ENCODE results near the gene ZMIZ2.
"Not testable (repeated sequence)": the region's sequence is repeated elsewhere in the genome, so short reads cannot be mapped to it uniquely, and the experiment has no call there.

The ZMIZ2 gene, protein sequence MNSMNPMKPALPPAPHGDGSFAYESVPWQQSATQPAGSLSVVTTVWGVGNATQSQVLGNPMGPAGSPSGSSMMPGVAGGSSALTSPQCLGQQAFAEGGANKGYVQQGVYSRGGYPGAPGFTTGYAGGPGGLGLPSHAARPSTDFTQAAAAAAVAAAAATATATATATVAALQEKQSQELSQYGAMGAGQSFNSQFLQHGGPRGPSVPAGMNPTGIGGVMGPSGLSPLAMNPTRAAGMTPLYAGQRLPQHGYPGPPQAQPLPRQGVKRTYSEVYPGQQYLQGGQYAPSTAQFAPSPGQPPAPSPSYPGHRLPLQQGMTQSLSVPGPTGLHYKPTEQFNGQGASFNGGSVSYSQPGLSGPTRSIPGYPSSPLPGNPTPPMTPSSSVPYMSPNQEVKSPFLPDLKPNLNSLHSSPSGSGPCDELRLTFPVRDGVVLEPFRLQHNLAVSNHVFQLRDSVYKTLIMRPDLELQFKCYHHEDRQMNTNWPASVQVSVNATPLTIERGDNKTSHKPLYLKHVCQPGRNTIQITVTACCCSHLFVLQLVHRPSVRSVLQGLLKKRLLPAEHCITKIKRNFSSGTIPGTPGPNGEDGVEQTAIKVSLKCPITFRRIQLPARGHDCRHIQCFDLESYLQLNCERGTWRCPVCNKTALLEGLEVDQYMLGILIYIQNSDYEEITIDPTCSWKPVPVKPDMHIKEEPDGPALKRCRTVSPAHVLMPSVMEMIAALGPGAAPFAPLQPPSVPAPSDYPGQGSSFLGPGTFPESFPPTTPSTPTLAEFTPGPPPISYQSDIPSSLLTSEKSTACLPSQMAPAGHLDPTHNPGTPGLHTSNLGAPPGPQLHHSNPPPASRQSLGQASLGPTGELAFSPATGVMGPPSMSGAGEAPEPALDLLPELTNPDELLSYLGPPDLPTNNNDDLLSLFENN

GRCh38 chr7:44748045-44748947 is at the start of gene ZMIZ2:
Gene ZMIZ2, plus strand, starts transcription at chr7:44748847. Its CDS starts 7,403 bp downstream, at chr7:44756250.
- DNase-seq: peak; percentile 87

DNA sequence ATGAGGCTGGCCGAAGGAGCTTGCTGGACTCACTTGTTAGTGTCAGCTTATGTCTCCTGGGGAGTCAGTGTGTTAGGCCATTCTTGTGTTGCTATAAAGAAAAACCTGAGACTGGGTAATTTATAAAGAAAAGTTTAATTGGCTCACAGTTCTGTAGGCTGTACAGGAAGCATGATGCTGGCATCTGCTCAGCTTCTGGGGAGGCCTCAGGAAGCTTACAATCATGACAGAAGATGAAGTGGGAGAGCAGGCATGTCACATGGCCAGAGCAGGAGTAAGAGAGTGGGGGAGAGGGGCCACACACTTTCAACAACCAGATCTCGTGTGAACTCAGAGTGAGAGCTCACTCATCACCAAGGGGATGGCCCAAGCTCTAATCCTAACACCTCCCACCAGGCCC is 49.0 kb upstream of the ZMIZ2 start:
- DNase-seq: not testable (repeated sequence)

- DNase-seq: no peak
Observed at GRCh38 chr7:44700322-44700721, 48.3 kb upstream of the ZMIZ2 start.

DNA sequence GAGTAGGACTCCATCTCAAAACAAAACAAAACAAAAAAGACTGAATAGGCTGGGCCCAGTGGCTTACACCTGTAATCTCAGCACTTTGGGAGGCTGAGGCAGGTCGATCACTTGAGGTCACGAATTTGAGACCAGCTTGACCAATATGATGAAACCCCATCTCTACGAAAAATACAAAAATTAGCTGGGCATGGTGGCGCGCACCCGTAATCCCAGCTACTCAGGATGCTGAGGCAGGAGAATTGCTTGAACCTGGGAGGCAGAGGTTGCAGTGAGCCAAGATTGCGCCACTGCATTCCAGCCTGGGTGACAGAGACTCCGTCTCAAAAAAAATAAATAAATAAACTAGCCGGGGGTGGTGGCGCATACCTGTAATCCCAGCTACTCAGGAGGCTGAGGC is 45.3 kb upstream of the ZMIZ2 start:
- DNase-seq: not testable (repeated sequence)

DNA sequence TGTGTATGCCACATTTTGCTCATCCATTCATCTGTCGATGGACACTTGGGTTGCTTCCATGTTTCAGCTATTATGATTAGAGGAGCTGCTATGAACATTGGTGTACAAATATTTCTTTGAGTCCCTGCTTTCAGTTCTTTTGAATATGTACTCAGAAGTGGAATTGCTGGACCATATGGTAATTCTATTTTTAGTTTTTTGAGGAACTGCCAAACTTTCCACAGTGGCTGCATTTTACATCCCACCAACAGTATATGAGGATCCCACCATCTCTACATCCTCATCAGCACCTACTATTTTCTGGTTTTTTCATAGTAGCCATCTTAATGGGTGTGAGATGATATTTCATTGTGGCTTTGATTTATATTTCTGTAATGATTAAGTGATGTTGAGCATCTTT is 44.7 kb upstream of the ZMIZ2 start:
- no peak for DNase-seq

DNA sequence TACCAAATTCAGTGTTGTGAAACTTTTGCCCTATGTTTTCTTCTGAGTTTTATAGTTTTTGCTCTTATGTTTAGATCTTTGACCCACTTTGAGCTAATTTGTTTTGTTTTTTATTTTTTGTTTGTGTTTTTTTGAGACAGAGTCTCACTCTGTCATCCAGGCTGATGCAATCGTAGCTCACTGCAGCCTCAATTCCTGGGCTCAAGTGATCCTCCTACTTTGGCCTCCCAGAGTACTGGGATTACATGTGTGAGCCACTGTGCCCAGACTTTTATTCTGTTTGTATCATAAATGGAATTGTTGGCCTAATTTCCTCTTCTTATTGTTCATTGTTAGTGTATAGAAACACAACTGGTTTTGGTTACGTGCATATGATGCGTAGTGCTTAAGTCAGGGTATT is 43.2 kb upstream of the ZMIZ2 start:
- no peak for DNase-seq

DNA sequence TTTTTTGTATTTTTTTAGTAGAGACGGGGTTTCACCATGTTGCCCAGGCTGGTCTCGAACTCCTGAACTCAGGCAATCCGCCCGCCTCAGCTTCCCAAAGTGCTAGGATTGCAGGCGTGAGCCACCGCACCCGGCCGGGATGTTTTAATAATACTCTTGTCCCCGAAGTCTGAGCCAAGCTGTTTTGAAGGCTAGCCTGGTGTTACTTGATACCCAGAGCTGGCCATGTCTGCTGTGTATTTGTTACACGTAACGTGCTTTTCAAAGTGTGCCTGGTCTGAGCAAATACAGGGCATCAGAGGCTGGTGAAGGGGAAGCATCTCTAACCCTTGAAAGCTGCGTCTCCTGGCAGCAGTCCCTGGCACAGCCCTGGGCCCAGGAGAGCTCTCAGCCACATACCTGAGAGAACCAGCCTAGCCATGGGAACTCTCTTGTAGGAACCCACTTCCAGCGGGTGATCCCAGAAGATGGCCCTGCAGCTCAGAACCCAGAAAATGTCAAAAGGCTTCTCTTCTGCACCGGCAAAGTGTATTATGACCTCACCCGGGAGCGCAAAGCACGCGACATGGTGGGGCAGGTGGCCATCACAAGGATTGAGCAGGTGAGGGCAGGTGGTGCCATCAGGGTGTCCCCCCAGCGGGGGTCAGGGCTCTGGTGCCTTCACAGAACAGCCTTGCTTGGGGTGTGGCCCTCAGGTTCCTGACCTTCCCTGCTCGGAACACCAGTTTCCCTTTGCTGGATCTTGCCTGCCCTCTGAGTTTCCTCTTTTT is 41.7 kb upstream of the ZMIZ2 start:
- no peak for DNase-seq

DNA sequence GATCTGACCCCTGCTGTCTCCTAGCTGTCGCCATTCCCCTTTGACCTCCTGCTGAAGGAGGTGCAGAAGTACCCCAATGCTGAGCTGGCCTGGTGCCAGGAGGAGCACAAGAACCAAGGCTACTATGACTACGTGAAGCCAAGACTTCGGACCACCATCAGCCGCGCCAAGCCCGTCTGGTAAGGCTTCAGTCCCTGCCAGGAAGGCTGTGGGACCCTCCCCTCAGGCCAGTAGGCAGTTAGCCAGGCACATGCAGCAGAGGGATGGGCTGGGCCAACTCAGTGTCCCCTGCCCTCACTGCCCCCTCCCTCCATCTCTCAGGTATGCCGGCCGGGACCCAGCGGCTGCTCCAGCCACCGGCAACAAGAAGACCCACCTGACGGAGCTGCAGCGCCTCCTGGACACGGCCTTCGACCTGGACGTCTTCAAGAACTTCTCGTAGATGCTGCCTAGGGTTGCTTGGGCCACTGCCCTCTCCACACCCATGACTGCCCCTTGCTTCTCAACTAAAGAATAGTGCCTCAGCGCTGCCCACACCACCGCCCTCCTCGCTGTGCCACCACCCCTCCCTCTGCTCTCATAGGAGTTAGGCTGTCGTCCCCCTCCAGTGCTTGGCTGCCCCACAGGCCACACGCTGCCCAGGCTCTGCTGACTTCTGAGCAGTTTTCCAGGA is 41.0 kb upstream of the ZMIZ2 start:
- DNase-seq: no peak

GRCh38 chr7:44709011-44709915 is 39.4 kb upstream of the ZMIZ2 start:
- DNase-seq: no peak

DNA sequence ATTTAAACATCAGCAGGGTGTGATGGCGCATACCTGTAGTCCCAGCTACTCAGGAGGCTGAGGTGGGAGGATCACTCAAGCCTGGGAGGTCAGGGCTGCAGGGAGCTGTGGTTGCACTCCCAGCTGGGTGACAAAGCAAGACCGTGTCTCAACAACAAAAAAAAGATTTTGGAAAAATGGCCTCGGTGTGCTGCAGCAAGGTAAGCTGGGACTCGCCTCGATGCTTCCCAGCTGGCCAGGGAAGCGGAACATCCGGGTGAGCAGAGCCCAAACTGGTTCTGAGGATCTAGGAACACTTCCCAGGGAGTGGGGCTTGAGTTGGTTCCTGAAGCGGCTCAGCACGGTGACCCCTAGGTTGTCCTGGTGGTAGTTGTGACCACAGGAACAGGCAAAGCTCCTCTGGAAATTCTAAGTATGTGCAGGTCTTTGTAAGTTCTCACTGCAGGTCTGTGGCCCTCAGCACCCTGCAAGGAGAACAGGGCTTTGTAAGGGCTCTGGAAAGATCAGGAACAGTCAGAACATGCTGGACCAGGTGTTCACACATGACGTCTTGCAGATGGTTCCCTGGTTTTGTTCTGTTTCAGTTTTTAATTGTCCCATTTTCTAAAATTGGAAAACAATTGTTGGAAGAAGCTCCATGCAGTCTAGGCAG is 38.6 kb upstream of the ZMIZ2 start:
- no peak for DNase-seq

DNA sequence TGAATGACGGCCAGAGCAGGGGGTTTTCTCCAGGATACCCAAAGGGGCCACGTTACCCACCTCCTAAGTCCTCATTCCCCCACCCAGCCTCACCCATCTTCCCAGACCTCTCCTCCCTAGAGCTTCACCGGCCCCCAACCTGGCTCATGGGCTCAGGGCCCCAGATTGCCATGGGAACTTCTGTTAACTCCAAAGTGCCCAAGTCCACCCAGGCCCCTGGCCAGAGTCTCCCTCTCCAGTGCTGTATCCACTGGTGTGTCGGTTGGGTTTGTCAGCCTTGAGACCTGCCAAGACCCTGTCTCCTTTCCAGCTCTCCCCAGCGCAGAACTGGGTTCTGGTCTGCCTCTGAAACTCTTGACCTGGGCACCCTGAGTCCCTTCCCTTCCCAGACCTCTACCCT is 37.1 kb upstream of the ZMIZ2 start:
- DNase-seq: no peak

DNA sequence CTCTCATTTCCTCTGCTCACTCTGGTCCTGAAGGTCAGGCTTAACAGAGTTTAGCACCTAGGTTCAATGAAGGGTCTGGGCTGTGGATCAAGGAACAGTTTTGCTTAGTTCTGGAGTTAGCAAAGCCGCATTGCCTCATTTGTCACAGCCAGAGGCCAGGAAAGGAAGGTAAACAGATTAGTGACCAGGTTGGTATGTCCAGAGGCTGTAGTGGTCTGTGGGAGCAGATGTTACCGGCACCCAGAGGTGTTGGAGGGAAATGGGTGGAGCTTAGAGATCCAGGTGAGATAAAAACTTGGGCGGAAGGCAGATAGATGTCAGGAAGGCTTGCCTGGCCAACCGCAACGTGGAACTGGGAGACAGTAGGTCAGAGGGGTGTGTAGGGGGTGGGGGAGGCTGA is 36.6 kb upstream of the ZMIZ2 start:
- no peak for DNase-seq

GRCh38 chr7:44713141-44713540 is 35.5 kb upstream of the ZMIZ2 start:
- DNase-seq: no peak

DNA sequence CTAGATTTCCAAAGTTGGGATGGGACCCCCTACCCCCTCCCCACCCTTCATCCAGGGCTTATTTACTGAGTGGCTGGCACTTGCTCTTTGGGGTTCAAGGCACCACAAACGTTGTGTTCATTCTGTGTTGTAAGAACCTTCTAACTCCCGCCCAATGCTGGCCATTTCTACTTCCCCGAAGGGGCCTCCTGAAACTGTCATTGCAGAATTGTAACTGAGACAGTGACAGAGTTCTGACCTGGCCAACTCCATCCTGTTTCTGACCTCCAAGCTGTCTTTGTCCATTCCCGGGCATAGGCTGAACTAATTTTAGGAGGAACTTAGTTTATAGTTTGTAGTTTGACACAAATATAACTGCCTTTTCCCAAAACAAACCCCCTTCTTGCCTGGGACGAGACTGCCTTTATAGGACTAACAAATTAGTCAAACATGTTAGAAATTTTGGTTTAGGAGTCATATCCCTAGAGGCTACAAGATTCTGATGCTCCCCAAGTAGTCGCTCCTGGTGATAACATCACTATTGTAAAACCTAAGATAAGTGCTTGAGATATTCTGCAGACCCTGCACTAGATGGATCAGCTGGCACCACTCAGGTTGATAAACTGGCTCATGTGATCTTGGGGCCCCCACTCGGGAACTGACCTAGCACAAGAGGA is 34.8 kb upstream of the ZMIZ2 start:
- DNase-seq: no peak

DNA sequence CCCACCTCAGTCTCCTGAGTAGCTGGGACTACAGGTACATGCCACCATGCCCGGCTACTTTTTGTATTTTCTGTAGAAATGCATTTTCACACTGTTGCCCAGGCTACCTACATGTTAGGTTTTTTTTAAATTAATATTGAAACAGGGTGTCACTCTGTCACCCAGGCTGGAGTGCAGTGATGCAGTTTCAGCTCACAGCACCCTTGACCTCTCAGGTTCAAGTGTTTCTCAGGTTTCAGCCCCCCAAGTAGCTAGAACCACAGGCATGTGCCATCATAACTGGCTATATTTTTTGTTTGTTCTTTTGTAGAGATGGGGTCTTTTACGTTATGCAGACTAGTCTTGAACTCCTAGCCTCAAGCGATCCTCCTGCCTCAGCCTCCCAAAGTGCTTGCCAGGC is 32.4 kb upstream of the ZMIZ2 start:
- DNase-seq: no peak

DNA sequence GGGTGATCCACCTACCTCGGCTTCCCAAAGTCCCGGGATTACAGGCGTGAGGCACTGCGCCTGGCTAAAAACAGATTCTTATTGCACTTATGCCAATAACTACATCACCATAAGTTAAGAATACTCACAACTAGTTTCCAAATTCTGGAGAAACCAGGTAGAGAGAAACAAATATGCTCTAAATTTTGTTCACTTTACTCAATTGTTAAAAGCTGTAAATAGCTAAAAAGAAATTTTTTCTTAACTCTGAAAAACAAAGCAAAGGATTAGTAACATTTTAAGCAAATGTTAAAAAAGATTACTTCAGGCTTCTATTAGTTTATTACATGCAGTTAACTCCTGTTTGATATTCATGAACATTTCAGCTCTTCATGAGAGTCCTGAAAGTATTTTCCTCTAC is 28.3 kb upstream of the ZMIZ2 start:
- DNase-seq: no peak

DNA sequence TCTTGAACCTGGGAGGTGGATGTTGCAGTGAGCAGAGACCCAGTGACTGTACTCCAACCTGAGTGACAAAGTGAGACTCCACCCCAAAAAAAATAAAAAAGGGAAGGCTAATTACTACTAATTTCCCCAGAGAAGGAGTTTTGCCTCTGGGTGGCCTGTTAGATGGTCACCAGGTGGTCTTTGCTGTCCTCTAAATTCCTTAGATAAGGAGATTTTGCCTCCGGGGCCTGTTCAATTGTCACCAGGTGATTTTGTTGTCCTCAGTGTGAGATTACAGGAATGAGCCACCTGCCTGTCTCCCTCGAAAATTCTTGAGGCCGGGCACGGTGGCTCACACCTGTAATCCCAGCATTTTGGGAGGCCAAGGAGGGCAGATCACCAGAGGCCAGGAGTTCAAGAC is 24.4 kb upstream of the ZMIZ2 start:
- DNase-seq: no peak

- not testable (repeated sequence) for DNase-seq
Observed at GRCh38 chr7:44726250-44726649, 22.4 kb upstream of the ZMIZ2 start.

Measured in 8988T (cell line).